Right lobe of liver (tissue), 6 donors: ENCODE data around the gene MAST1. TPM values are rescaled to one million over a fixed set of nuclear protein-coding genes. Genes with fewer than 3 reads are reported as not detected.
A peak's percentile ranks its signal among the peaks of the same experiment; 100 is the strongest.

Experiments used
- ATAC-seq, 4 donors: fragments of 200-7000 bp; cut with Tn5 transposase; one replicate each; pipeline ENCODE4 v1.9.1; 2020; ENCODE audit warnings: mild to moderate bottlenecking in 4 of 4, moderate library complexity in 4 of 4
- DNase-seq, 3 donors: peaks; one replicate each; pipeline ENCODE4 v3.0.0-alpha.2; 2020
- H3K27ac ChIP-seq, 3 donors: fragments of 200-600 bp; one replicate each; pipeline ENCODE4 v1.8.0; 2022
- H3K27me3 ChIP-seq, 2 donors: fragments of 200-600 bp; one replicate each; pipeline ENCODE4 v1.8.0; 2022
- H3K36me3 ChIP-seq, 4 donors: fragments of 200-600 bp; sonication (generic) in 1 of 4; one replicate each; pipeline versions ENCODE4 v1.5.1 to v1.8.0; 2017 to 2022; ENCODE audit warnings: control low read depth in 1 of 4
- H3K4me1 ChIP-seq, 4 donors: fragments of 200-600 bp; sonication (generic) in 1 of 4; one replicate each; pipeline versions ENCODE4 v1.5.1 to v1.8.0; 2017 to 2022; ENCODE audit warnings: control low read depth in 1 of 4
- H3K4me3 ChIP-seq, 3 donors: fragments of 200-600 bp; one replicate each; pipeline ENCODE4 v1.8.0; 2022
- H3K9me3 ChIP-seq, 4 donors: fragments of 200-600 bp; sonication (generic) in 1 of 4; one replicate each; pipeline versions ENCODE4 v1.5.1 to v1.8.0; 2017 to 2022; ENCODE audit warnings: control low read depth in 1 of 4
- CTCF ChIP-seq, 4 donors: fragments of 200-600 bp in 3 of 4; fragments of 450-650 bp in 1 of 4; IDR thresholded peaks; one replicate each; pipeline versions ENCODE4 v1.5.1 to v1.8.0; 2016 to 2022; ENCODE audit warnings: antibody characterized with exemption in 4 of 4, mild to moderate bottlenecking in 2 of 4
- POLR2A ChIP-seq: fragments of 450-650 bp; IDR thresholded peaks from one replicate; pipeline ENCODE4 v1.6.1; 2017; ENCODE audit warnings: antibody characterized with exemption, mild to moderate bottlenecking
- WGBS: methylation state at CpG from one replicate; pipeline ENCODE4 v1.1.6; 2018; ENCODE audit warnings: low coverage, low lambda C conversion rate; ENCODE audit not compliant: insufficient coverage; ENCODE audit errors: missing lambda C conversion rate; 5-methylcytosine and 5-hydroxymethylcytosine counted together
- intact Hi-C, 2 donors: fragments of 100-400 bp; cut with DNase I; formaldehyde crosslinking; loops; one replicate each; pipeline versions ENCODE4 v1.11.2 to v1.14.1; 2022
- long read RNA-seq: library from polyadenylated mRNA; unstranded; transcript quantifications from one replicate; pipeline ENCODE4 v2.0.0, GENCODE V29; 2019
- total RNA-seq, 6 experiments: library from RNA; depleted of rRNA in 2 of 6; stranded (reverse); fragments of >200 nt in 2 of 6; fragmentation: NEBNext Ultra II Directional in 3 of 6; extraction: Animal tissue kit (Norgen Biotek cat#: 25700) in 3 of 6; gene quantifications; one replicate each; pipeline versions ENCODE4 v1.1.0 to v1.2.4, GENCODE V29; 2016 to 2023
- donor health status: DM: no; HTN: yes; CAD: no.
- donor health status: DM: no; HTN: no; CAD: no.
- donor health status: DM: no; HTN: no; CAD: no.
- donor health status: DM: no; HTN: yes; CAD: no.
- donor health status: DM: no; HTN: yes; CAD: no.

Gene MAST1
- under 1 TPM in 4 of 6 experiments, not detected in 2; 0.06 to 0.49 (median 0.34) TPM for total RNA-seq
- long read RNA-seq = 0 reads

DNA sequence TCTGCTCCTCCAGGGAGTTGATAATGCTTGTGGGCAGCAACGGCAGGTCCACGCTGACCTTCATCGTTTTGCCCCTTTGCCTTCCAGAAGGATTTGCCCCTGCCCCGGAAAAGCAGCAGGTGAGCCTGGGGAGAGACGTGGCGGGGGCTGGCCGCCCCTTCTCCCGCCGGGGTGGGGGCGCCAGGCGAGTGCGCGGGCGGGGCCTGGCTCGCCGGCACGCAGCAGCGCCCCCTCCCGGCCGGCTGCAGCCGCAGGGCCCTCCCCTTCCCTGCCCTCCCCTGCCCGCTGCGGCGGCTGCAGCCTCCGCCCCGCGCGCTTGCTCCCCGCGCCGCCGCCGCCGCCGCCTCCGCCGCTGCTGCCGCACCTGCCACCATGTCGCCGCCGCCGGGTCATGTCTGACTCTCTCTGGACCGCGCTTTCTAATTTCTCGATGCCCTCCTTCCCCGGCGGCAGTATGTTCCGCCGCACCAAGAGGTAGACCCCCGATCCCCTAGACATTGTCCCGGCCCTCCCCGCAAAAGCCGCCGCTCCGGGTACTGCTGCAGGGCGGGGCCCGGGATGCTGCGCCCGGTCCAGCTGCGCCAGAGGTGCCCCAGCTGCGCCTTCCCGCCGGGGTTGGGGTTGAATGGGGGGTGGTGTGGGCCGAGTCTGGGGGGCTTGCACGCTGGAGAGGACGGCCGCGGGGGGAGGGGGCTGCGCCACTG lies at the start of gene MAST1:
Gene MAST1, plus strand, starts transcription at position 334 of the 704 bp plus-strand sequence. Its CDS starts 58 bp downstream, at position 392.
- peaks cover 0 to 2% (median 0%) of the 10 kb centered on the region in 4 donors for H3K4me1 ChIP-seq
- no peaks in the 10 kb centered on the region for H3K9me3 ChIP-seq
- no peaks in the 10 kb centered on the region for H3K36me3 ChIP-seq
- intact Hi-C loops = no loop called here
- H3K4me3 ChIP-seq = no peak within 1 kb of the TSS
- TF ChIP-seq CTCF (IDR thresholded peaks at IDR 0.05) = peak; percentile 32 to 60 (median 36)
- TF ChIP-seq POLR2A = no peak
- H3K27ac ChIP-seq = no peak within 1 kb of the TSS
- DNase-seq (no peak), ATAC-seq (peak; percentile 50 to 71 (median 56))
- WGBS = under 1% methylated on average over 26 of the region's 69 CpGs
- peaks cover 0 to 32% of the 10 kb centered on the region in 2 donors for H3K27me3 ChIP-seq

DNA sequence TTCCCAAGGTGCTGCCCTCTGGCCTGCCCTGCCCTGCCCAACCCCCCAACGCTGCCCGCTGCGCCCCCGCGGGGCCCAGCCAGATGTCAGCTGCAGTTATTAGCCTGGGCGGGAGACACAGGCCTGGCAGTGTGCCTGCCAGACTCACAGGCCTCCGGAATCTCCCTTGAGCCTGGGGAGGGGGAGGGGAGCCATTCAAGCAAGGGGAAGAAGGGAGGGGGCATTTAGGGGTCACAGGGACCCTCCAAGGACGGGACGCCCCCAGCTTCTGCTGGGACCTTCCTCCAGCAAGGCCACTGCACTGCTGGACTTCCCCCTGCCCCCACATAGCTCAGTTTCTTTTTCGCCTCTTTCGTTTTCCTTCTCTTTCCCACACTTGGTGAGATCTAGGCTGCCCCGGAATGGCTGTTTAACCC lies 49.6 kb upstream of the MAST1 start:
- peak in 2 of 4 donors; percentile 0 to 1 for ATAC-seq
- TF ChIP-seq CTCF (IDR thresholded peaks at IDR 0.05) (no peak), POLR2A (no peak)
- 1% methylated on average over 10 of the region's 12 CpGs for WGBS

DNA sequence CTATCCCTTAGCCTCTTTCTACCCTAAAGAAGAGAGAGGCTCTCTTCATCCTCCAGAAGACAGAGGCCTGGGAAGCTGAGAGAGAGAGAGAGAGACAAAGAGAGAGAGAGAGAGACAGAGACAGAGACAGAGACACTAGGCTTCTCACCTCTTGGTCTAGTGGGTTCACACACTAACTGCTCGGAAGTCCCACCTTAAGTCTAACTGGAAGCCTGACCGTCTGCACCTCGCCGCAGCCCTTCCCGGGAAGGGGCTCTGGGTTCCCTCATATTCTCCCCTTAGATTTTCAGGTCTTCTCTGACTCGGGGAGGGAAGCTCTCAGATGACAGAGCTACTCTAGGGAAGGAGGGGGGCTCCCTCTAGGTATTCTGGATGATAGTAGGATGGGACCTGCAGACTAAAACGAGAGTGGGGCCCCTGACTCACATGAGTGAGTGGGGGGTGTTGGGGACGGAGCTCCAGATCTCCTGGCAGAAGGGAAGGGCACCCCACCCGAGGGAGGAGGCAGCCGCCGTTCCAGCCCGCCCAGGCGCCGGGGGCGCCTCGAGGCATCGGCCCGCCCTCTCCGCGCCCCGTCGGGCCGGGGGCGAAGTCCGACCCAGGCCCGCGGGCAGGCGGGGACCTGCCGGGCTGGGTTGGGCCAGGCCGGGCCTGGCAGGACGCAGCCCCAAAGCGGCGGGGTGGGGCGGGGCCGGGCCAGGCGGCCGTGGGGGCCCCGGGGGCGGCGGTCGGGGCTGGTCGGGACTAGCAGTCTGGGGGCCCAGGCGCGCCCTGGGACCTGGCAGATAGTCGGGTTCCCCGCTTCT lies 49.0 kb upstream of the MAST1 start:
- TF ChIP-seq CTCF (IDR thresholded peaks at IDR 0.05) (no peak), POLR2A (peak; percentile 48)

More for the DNA sequence above, 49.6 kb upstream of the MAST1 start:
- H3K4me3 ChIP-seq = peak overlapping the region; percentile 48 to 90 (median 81)
- no peaks in the 10 kb centered on the region for H3K36me3 ChIP-seq
- H3K27me3 ChIP-seq = no peaks in the 10 kb centered on the region
- DNase-seq = peak in 2 of 3 donors; percentile 88 to 90
- intact Hi-C loops = no loop called here
- H3K27ac ChIP-seq = peak overlapping the region; percentile 96 to 100 (median 99)
- H3K9me3 ChIP-seq = no peaks in the 10 kb centered on the region
- H3K4me1 ChIP-seq = peaks cover 1 to 30% (median 13%) of the 10 kb centered on the region in 4 donors

DNA sequence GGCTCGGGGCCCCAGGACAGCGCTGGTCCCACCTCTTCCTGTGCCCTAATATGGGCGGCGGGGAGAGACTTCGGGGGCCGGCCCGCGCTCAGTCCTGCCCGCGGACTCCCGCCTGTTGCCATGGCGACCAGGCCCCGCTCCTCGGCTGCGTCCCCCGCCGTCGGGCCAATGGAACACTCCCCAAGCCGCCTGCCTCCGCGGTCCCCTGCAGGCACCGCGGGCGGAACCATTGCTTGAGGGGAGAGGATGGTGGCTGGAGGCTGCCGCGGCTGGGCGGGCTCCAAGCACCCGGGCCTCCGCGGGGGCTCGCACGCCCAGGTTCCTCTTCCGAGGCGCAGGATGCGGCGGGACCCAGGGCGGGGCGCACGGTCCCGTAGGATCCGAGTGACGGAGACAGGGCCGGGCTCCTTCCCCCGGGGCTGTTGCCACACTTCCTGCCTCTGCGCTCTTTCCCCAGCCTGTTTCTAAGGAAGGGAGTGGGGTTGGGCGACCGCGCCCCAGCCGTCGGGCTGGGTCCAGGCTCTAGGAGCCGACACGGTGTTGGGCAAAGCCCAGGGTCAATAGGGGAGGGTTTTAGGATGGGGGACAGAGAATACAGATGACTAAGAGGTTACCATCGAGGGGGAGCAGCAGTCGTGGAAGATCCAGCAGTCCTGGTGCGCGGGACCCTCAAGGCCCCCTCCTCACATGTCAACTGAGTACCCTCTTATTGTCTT lies 48.3 kb upstream of the MAST1 start:
- peak overlapping the region; percentile 96 to 100 (median 99) for H3K27ac ChIP-seq
- no peaks in the 10 kb centered on the region for H3K36me3 ChIP-seq
- WGBS = 2% methylated on average over 16 of the region's 56 CpGs
- no peaks in the 10 kb centered on the region for H3K9me3 ChIP-seq
- intact Hi-C loops = no loop called here
- H3K27me3 ChIP-seq = no peaks in the 10 kb centered on the region
- TF ChIP-seq POLR2A (peak; percentile 95), CTCF (IDR thresholded peaks at IDR 0.05) (no peak)
- ATAC-seq (peak; percentile 37 to 65 (median 47)), DNase-seq (peak; percentile 98 to 99 (median 99))
- H3K4me3 ChIP-seq = peak overlapping the region; percentile 48 to 90 (median 81)
- peaks cover 0 to 34% (median 17%) of the 10 kb centered on the region in 4 donors for H3K4me1 ChIP-seq

More for the DNA sequence above, 49.0 kb upstream of the MAST1 start:
- no peaks in the 10 kb centered on the region for H3K36me3 ChIP-seq
- H3K9me3 ChIP-seq = no peaks in the 10 kb centered on the region
- peaks cover 0 to 31% (median 15%) of the 10 kb centered on the region in 4 donors for H3K4me1 ChIP-seq
- peak overlapping the region; percentile 96 to 100 (median 99) for H3K27ac ChIP-seq
- 8% methylated on average over 7 of the region's 46 CpGs for WGBS
- peak; percentile 0 to 18 (median 6) for ATAC-seq
- no peaks in the 10 kb centered on the region for H3K27me3 ChIP-seq
- DNase-seq = no peak
- intact Hi-C loops = no loop called here
- peak overlapping the region; percentile 48 to 90 (median 81) for H3K4me3 ChIP-seq
